ENCODE measurements around the gene WDR27. TPM values are rescaled to one million over a fixed set of nuclear protein-coding genes. Genes with fewer than 3 reads are reported as not detected.

The WDR27 gene
- polyA plus RNA-seq, 2 of the 4 experiments (the other 2 are of a cell fraction) = 18.9 to 36.1 TPM

DNA sequence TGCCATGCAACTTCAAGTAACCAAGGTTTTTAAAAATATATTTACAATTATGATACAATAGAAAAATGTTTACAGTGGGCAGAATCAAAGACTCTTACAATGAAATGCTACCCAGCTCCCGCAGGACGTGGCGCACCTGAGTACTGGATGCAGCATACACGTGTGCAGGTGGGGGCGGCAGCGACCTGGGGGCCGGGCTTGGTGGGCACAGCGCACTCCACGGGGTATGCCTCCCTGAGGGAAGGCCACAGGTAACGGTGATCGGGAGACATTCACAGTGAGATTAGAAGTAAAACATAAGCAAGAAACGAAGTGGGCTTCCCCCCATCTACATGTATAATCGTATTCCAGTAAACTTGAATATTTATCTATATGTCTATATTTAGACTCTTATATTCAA, 54.2 kb downstream of the WDR27 start:
- ChIA-PET POLR2A (no interaction called here), CTCF (no interaction called here)
- no peaks in the 10 kb centered on the region for H3K4me1 ChIP-seq
- no peaks in the 10 kb centered on the region for H3K9me3 ChIP-seq
- no peak overlapping the region for H3K4me3 ChIP-seq
- FAIRE-seq (no peak), ATAC-seq (no peak), DNase-seq (ENCODE audit: low read depth in 1 of 2, low spot score in 1 of 2) (no peak)
- TF ChIP-seq POLR2A (IDR thresholded peaks at IDR 0.05; ENCODE audit: low read length) (no peak), TP53 (CRISPR knock-in tag; IDR thresholded peaks at IDR 0.05) (no peak), POLR2AphosphoS2 (conservative IDR thresholded peaks at IDR 0.05; ENCODE audit: low read length) (no peak), EP300 (IDR thresholded peaks at IDR 0.05) (no peak), FOXS1 (CRISPR knock-in tag; IDR thresholded peaks at IDR 0.05) (no peak), SREBF2 (IDR thresholded peaks at IDR 0.05) (no peak), MAZ (IDR thresholded peaks at IDR 0.05; ENCODE audit: borderline replicate concordance, low read depth, low read length) (no peak), HOXB5 (CRISPR knock-in tag; IDR thresholded peaks at IDR 0.05) (no peak), ZSCAN20 (CRISPR knock-in tag; IDR thresholded peaks at IDR 0.05) (no peak), NFE2L2 (conservative IDR thresholded peaks at IDR 0.05; ENCODE audit: low read length) (no peak), EHF (CRISPR knock-in tag; IDR thresholded peaks at IDR 0.05) (no peak), CHD4 (IDR thresholded peaks at IDR 0.05; ENCODE audit: borderline replicate concordance) (no peak), NPAS2 (CRISPR knock-in tag; IDR thresholded peaks at IDR 0.05; ENCODE audit: borderline replicate concordance) (no peak), KDM5A (IDR thresholded peaks at IDR 0.05) (no peak), KDM1A (IDR thresholded peaks at IDR 0.05; ENCODE audit: low read depth) (no peak), RAD21 (conservative IDR thresholded peaks at IDR 0.05 in 1 of 2, IDR thresholded peaks at IDR 0.05 in 1 of 2) (no peak), RARB (CRISPR knock-in tag; IDR thresholded peaks at IDR 0.05) (no peak), RCOR1 (IDR thresholded peaks at IDR 0.05; ENCODE audit: low read depth, low read length) (no peak)
- TF ChIP-seq, protein P1, sequence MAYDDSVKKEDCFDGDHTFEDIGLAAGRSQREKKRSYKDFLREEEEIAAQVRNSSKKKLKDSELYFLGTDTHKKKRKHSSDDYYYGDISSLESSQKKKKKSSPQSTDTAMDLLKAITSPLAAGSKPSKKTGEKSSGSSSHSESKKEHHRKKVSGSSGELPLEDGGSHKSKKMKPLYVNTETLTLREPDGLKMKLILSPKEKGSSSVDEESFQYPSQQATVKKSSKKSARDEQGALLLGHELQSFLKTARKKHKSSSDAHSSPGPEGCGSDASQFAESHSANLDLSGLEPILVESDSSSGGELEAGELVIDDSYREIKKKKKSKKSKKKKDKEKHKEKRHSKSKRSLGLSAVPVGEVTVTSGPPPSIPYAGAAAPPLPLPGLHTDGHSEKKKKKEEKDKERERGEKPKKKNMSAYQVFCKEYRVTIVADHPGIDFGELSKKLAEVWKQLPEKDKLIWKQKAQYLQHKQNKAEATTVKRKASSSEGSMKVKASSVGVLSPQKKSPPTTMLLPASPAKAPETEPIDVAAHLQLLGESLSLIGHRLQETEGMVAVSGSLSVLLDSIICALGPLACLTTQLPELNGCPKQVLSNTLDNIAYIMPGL (CRISPR knock-in tag; IDR thresholded peaks at IDR 0.05; ENCODE audit: borderline replicate concordance) = no peak
- TF ChIP-seq, protein P2, sequence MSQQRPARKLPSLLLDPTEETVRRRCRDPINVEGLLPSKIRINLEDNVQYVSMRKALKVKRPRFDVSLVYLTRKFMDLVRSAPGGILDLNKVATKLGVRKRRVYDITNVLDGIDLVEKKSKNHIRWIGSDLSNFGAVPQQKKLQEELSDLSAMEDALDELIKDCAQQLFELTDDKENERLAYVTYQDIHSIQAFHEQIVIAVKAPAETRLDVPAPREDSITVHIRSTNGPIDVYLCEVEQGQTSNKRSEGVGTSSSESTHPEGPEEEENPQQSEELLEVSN (IDR thresholded peaks at IDR 0.05; ENCODE audit: borderline replicate concordance, low read depth) = no peak
- WGBS (ENCODE audit: missing lambda C conversion rate) = 93% methylated on average over 13 of the region's 13 CpGs
- no peak overlapping the region for H3K27ac ChIP-seq
- no peak overlapping the region for H3K4me2 ChIP-seq

DNA sequence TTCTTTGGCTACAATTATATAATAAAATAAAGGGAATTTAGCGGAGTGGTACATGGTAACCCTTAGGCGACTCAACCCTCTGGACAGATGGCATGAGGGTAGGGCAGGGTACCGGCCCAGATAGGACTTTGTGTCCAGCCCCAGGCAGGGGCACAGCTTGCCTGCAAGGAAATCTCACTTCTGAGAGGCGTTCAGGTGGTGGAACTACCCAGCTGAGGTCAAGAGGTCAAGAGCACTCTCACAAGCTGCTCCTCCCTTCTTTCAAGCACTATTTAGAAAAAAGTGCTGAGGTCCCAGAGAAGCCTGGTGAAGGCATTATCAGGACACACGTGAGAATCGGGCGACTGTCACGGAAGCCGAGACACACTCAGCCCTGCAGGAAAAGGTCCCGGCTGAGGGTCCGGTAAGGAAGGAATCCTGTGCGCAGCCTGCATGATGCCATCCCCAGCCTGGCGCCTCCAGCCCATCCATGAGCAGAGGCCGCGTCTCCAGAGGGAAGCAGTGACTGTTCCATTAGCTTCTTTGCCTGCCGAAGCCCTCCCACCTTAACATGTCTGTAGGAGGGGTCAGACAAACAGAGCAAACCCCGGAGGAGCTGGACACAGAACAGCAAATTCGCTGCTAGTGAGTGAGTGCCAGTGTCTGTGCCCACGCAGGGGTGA, 54.8 kb downstream of the WDR27 start:
- POLR2A ChIA-PET = no interaction called here
- TF ChIP-seq ESRRA (IDR thresholded peaks at IDR 0.05; ENCODE audit: borderline replicate concordance, low read length) (no peak), RCOR1 (IDR thresholded peaks at IDR 0.05; ENCODE audit: low read depth, low read length) (no peak), ZC3H11A (IDR thresholded peaks at IDR 0.05) (no peak), FOSL2 (IDR thresholded peaks at IDR 0.05) (no peak), FOSL2 (CRISPR knock-in tag; IDR thresholded peaks at IDR 0.05) (no peak), MAZ (IDR thresholded peaks at IDR 0.05; ENCODE audit: borderline replicate concordance, low read depth, low read length) (no peak), RAD21 (conservative IDR thresholded peaks at IDR 0.05 in 1 of 2, IDR thresholded peaks at IDR 0.05 in 1 of 2) (no peak), BHLHE40 (IDR thresholded peaks at IDR 0.05; ENCODE audit: low read depth, low read length) (no peak), CBX2 (IDR thresholded peaks at IDR 0.05; ENCODE audit: borderline replicate concordance, low read depth) (no peak), JUN (IDR thresholded peaks at IDR 0.05) (no peak), HOXB13 (CRISPR knock-in tag; IDR thresholded peaks at IDR 0.05; ENCODE audit: low read depth) (no peak), CHD4 (IDR thresholded peaks at IDR 0.05; ENCODE audit: borderline replicate concordance) (no peak), NPAS2 (CRISPR knock-in tag; IDR thresholded peaks at IDR 0.05; ENCODE audit: borderline replicate concordance) (no peak), SMC3 (IDR thresholded peaks at IDR 0.05) (no peak), NFE2L2 (conservative IDR thresholded peaks at IDR 0.05; ENCODE audit: low read length) (no peak), EHMT2 (IDR thresholded peaks at IDR 0.05; ENCODE audit: low read depth) (no peak), CHD2 (IDR thresholded peaks at IDR 0.05; ENCODE audit: low read length, partially characterized antibody) (no peak), TP53 (CRISPR knock-in tag; IDR thresholded peaks at IDR 0.05) (no peak), CBX8 (IDR thresholded peaks at IDR 0.05) (no peak)
- TF ChIP-seq, protein P3, sequence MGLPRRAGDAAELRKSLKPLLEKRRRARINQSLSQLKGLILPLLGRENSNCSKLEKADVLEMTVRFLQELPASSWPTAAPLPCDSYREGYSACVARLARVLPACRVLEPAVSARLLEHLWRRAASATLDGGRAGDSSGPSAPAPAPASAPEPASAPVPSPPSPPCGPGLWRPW (IDR thresholded peaks at IDR 0.05) = no peak
- TF ChIP-seq, protein P4, sequence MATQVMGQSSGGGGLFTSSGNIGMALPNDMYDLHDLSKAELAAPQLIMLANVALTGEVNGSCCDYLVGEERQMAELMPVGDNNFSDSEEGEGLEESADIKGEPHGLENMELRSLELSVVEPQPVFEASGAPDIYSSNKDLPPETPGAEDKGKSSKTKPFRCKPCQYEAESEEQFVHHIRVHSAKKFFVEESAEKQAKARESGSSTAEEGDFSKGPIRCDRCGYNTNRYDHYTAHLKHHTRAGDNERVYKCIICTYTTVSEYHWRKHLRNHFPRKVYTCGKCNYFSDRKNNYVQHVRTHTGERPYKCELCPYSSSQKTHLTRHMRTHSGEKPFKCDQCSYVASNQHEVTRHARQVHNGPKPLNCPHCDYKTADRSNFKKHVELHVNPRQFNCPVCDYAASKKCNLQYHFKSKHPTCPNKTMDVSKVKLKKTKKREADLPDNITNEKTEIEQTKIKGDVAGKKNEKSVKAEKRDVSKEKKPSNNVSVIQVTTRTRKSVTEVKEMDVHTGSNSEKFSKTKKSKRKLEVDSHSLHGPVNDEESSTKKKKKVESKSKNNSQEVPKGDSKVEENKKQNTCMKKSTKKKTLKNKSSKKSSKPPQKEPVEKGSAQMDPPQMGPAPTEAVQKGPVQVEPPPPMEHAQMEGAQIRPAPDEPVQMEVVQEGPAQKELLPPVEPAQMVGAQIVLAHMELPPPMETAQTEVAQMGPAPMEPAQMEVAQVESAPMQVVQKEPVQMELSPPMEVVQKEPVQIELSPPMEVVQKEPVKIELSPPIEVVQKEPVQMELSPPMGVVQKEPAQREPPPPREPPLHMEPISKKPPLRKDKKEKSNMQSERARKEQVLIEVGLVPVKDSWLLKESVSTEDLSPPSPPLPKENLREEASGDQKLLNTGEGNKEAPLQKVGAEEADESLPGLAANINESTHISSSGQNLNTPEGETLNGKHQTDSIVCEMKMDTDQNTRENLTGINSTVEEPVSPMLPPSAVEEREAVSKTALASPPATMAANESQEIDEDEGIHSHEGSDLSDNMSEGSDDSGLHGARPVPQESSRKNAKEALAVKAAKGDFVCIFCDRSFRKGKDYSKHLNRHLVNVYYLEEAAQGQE (IDR thresholded peaks at IDR 0.05) = no peak
- CTCF ChIA-PET = interaction anchor here (1.0 kb wide), 1 partner anchor 10 kb away, joined by 3 read pairs; no protein-coding TSS in a partner anchor
- no peak overlapping the region for H3K4me3 ChIP-seq
- 92% methylated on average over 13 of the region's 19 CpGs for WGBS (ENCODE audit: missing lambda C conversion rate)
- H3K27ac ChIP-seq = no peak overlapping the region
- ATAC-seq (no peak), DNase-seq (ENCODE audit: low read depth in 1 of 2, low spot score in 1 of 2) (no peak), FAIRE-seq (no peak)
- no peaks in the 10 kb centered on the region for H3K4me1 ChIP-seq
- no peak overlapping the region for H3K4me2 ChIP-seq
- no peaks in the 10 kb centered on the region for H3K9me3 ChIP-seq
